Bronchial epithelial cell (primary cell): ENCODE measurements around the gene DUSP7. TPM values are rescaled to one million over a fixed set of nuclear protein-coding genes. Genes with fewer than 3 reads are reported as not detected.

Experiments used
- DNase-seq: peaks from one replicate; pipeline ENCODE4 v3.0.0-alpha.2; 2010; ENCODE audit warnings: low read depth
- FAIRE-seq: peaks from 2 replicates; lab custom pipeline; 2011; peaks lifted over from hg19 to GRCh38; lab: Jason Lieb, UNC
- H3K27me3 ChIP-seq: 2 replicates; pipeline ENCODE4 v1.5.1; 2011; ENCODE audit warnings: low read length; ENCODE audit not compliant: control insufficient read depth, insufficient read depth
- H3K36me3 ChIP-seq: 2 replicates; pipeline ENCODE4 v1.5.1; 2011; ENCODE audit warnings: low read length; ENCODE audit not compliant: control insufficient read depth, insufficient read depth
- H3K4me3 ChIP-seq: 2 replicates; pipeline ENCODE4 v1.5.1; 2011; ENCODE audit warnings: mild to moderate bottlenecking, low read depth, low read length, control low read depth
- total RNA-seq: library from RNA; depleted of rRNA; stranded (reverse); fragments of >200 nt; gene quantifications from 2 replicates; pipeline ENCODE4 v1.2.1, GENCODE V29; 2014
- TF ChIP-seq, protein P1 (sequence below): IDR thresholded peaks from 2 replicates; pipeline ENCODE4 v1.5.1; 2011; ENCODE audit warnings: mild to moderate bottlenecking, moderate library complexity, low read length, control low read depth, inconsistent platforms; ENCODE audit not compliant: insufficient read depth, severe bottlenecking

Gene DUSP7
- total RNA-seq, 1 donor from 2014 or later = 38.2 TPM

DNA sequence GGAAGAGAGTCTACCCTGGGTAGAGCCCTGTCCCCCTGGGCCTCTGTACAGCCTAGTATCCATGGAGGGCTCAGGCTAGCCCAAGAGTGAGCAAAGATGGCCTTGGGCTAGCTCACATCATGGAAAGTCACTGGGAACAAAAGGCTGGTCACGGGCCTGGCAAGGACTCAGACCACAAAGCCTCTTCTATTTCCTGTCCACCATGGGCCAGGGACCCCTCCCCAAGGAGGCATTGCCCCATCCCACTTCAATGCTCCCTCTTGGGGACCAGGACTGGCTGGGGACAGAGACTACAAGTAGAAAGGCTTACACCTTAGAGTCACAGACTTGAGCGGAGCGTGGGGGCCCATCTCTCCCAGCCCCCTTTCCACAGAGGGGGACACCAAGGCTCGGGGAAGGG lies 16.9 kb downstream of the DUSP7 start:
- Histone ChIP-seq H3K4me3 (no peak overlapping the region), H3K36me3 (no peaks in the 10 kb centered on the region), H3K27me3 (no peaks in the 10 kb centered on the region)
- FAIRE-seq (no peak), DNase-seq (no peak)
- TF ChIP-seq, protein P1, sequence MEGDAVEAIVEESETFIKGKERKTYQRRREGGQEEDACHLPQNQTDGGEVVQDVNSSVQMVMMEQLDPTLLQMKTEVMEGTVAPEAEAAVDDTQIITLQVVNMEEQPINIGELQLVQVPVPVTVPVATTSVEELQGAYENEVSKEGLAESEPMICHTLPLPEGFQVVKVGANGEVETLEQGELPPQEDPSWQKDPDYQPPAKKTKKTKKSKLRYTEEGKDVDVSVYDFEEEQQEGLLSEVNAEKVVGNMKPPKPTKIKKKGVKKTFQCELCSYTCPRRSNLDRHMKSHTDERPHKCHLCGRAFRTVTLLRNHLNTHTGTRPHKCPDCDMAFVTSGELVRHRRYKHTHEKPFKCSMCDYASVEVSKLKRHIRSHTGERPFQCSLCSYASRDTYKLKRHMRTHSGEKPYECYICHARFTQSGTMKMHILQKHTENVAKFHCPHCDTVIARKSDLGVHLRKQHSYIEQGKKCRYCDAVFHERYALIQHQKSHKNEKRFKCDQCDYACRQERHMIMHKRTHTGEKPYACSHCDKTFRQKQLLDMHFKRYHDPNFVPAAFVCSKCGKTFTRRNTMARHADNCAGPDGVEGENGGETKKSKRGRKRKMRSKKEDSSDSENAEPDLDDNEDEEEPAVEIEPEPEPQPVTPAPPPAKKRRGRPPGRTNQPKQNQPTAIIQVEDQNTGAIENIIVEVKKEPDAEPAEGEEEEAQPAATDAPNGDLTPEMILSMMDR = no peak

DNA sequence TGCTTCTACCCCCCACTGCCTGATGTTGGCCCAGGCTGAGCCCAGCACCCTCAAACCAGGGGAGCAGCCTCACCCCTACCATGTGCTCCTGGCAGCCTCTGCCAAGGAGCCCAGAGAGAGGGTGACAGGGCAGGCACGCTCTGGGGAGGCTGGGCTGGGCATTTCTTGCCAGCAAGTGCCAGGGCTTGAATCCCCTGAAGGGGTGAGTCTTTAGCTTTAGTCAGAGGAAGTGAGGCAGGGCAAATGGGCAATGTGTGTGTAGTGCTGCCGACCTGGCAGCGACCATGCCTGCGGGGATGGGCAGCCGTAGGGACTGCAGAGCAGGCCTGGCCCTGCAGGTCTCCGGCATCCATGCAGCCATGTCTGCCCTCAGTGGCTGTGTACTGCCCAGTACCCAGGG lies 18.1 kb downstream of the DUSP7 start:
- TF ChIP-seq, protein P1 = no peak
- FAIRE-seq (no peak), DNase-seq (peak; percentile 82)
- no peak overlapping the region for H3K4me3 ChIP-seq
- H3K27me3 ChIP-seq = no peaks in the 10 kb centered on the region
- H3K36me3 ChIP-seq = no peaks in the 10 kb centered on the region

DNA sequence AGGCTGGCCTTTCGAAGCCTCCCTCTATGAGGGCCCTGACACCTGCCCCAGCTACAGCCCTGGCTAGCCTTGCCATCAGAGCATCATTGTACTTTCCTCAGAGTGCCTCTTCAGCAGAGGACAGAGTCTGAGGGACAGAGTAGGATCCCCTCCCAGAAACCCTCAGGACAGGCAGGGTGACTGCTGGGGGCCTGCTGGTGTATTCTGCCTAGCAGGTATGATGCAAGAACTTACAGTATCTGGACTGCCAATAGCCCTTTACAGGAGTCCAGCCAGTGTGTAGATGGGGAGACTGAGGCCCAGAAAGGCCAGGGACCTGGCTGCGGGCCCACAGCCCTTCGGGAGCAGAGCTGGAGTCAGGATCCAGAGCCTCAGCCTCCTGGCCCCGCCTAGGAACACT lies 19.1 kb downstream of the DUSP7 start:
- TF ChIP-seq, protein P1 = no peak
- no peak for FAIRE-seq
- no peaks in the 10 kb centered on the region for H3K36me3 ChIP-seq
- DNase-seq = no peak
- H3K27me3 ChIP-seq = no peaks in the 10 kb centered on the region
- H3K4me3 ChIP-seq = no peak overlapping the region

DNA sequence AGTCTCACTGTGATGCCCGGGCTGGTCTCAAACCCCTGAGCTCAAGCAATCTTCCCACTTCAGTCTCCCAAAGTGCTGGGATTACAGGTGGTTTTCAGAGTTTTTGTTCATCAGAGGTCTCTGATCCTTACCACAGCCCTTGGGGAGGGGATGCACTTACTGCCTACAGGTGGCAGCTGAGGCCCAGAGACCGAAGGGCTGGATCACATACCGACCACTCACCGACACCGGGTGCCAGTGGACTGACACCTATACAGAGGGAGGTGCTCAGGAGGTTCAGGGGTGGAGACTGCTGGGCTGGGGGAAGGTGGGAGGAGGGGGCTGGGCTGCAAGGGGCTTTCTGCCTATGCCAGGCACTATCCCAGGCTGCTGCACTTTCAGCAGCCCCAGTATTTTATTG lies 19.5 kb downstream of the DUSP7 start:
- no peaks in the 10 kb centered on the region for H3K27me3 ChIP-seq
- no peaks in the 10 kb centered on the region for H3K36me3 ChIP-seq
- no peak overlapping the region for H3K4me3 ChIP-seq
- DNase-seq = no peak
- TF ChIP-seq, protein P1 = peak; percentile 15
- FAIRE-seq = no peak

DNA sequence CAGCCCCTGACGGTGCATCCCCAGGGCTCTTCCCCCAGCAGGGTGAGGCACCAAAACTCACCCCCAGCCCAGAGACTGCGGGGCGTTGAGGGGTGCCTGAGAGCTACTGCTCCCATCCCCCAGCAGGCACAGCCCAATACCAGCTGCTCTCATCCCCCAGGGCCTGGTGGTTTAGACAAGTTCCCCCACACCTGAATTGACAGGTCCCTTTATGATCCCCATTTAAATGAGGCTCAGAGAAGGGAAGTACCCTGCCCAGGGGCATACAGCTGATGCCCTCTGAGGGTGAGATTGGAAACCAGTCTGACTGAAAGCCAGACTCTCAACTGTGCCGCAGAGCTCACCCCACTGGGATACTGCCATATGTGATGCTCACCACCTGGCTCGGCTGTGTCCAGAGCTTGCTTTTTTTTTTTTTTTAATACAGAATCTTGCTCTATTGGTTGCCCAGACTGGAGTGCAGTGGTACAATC lies 20.1 kb downstream of the DUSP7 start:
- no peaks in the 10 kb centered on the region for H3K36me3 ChIP-seq
- TF ChIP-seq, protein P1 = no peak
- DNase-seq (no peak), FAIRE-seq (no peak)
- no peaks in the 10 kb centered on the region for H3K27me3 ChIP-seq
- no peak overlapping the region for H3K4me3 ChIP-seq

DNA sequence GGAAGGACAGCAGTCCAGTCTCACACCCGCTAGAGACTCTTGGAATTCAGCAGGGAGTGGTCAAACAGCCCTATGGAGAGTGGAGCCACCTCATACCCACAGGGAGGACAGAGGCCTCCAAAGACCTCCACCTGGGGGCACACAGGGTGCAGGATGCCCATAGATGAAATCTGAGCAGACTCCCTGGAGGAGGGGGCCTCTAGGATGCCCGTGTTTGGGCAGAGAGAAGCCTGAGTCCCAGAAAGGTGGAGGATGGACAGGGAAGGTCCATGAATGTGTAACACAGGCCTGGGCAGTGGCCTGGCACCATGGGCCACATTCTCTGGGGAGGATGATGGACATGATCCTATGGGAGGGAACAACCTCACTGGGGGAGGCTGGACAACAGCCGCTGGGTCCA lies 21.7 kb downstream of the DUSP7 start:
- no peaks in the 10 kb centered on the region for H3K36me3 ChIP-seq
- FAIRE-seq (peak; percentile 18), DNase-seq (no peak)
- TF ChIP-seq, protein P1 = no peak
- H3K4me3 ChIP-seq = no peak overlapping the region
- H3K27me3 ChIP-seq = no peaks in the 10 kb centered on the region
